Mesodermal cell (in vitro differentiated cells): ENCODE data around the gene ESR1.

ENCODE experiments used
- H3K27ac ChIP-seq: 2 replicates; pipeline ENCODE4 v1.7.0; 2013; ENCODE audit warnings: mild to moderate bottlenecking, low read depth, low read length, moderate library complexity; ENCODE audit not compliant: severe bottlenecking
- H3K36me3 ChIP-seq: 2 replicates; pipeline ENCODE4 v1.7.1; 2013; ENCODE audit warnings: mild to moderate bottlenecking, low read length, moderate library complexity; ENCODE audit not compliant: control insufficient read depth, insufficient read depth
- H3K4me1 ChIP-seq: one replicate; pipeline ENCODE4 v1.7.1; 2013; ENCODE audit warnings: mild to moderate bottlenecking, low read length; ENCODE audit not compliant: insufficient read depth, control insufficient read depth, poor library complexity, severe bottlenecking
- H3K4me3 ChIP-seq: 2 replicates; pipeline ENCODE4 v1.7.0; 2013; ENCODE audit warnings: low read length, control low read depth, mild to moderate bottlenecking; ENCODE audit not compliant: insufficient read depth, poor library complexity, severe bottlenecking; ENCODE audit errors: extremely low read depth
- H3K9me3 ChIP-seq: 2 replicates; pipeline ENCODE4 v1.7.1; 2013; ENCODE audit warnings: mild to moderate bottlenecking, low read length, moderate library complexity; ENCODE audit not compliant: control insufficient read depth
- WGBS, 2 experiments: methylation state at CpG; one replicate each; pipeline ENCODE4 v1.1.5; 2013; ENCODE audit warnings: missing lambda C conversion rate in 2 of 2; ENCODE audit not compliant: insufficient coverage in 2 of 2; 5-methylcytosine and 5-hydroxymethylcytosine counted together

ESR1 gene

GRCh38 chr6:152089992-152090391 lies 282.5 kb downstream of the ESR1 start:
- WGBS, 2 experiments: 87 to 96% methylated on average over 6 to 7 of the region's 7 CpGs
- Histone ChIP-seq H3K4me1 (peaks cover 34% of the 10 kb centered on the region), H3K4me3 (no peak overlapping the region), H3K36me3 (no peaks in the 10 kb centered on the region), H3K27ac (peak overlapping the region; percentile 57), H3K9me3 (no peaks in the 10 kb centered on the region)

- H3K4me1 ChIP-seq: peaks cover 32% of the 10 kb centered on the region
- WGBS, 2 experiments: 92 to 94% methylated on average over 2 of the region's 2 CpGs
- no peak overlapping the region for H3K4me3 ChIP-seq
- no peak overlapping the region for H3K27ac ChIP-seq
- H3K36me3 ChIP-seq: no peaks in the 10 kb centered on the region
- H3K9me3 ChIP-seq: peaks cover 9% of the 10 kb centered on the region
Observed at GRCh38 chr6:152091201-152091600, 283.7 kb downstream of the ESR1 start.

GRCh38 chr6:152091851-152092341 lies 284.4 kb downstream of the ESR1 start:
- WGBS, 2 experiments: 95 to 100% methylated on average over 2 to 3 of the region's 4 CpGs
- H3K27ac ChIP-seq: no peak overlapping the region
- no peaks in the 10 kb centered on the region for H3K36me3 ChIP-seq

GRCh38 chr6:152093711-152094110 lies 286.2 kb downstream of the ESR1 start:
- H3K4me3 ChIP-seq: no peak overlapping the region
- no peaks in the 10 kb centered on the region for H3K36me3 ChIP-seq
- WGBS, 2 experiments: 69 to 73% methylated on average over 5 to 6 of the region's 6 CpGs
- H3K9me3 ChIP-seq: peaks cover 9% of the 10 kb centered on the region
- H3K27ac ChIP-seq: no peak overlapping the region
- peaks cover 32% of the 10 kb centered on the region for H3K4me1 ChIP-seq

More at GRCh38 chr6:152091851-152092341, 284.4 kb downstream of the ESR1 start:
- Histone ChIP-seq H3K4me3 (no peak overlapping the region), H3K9me3 (peaks cover 9% of the 10 kb centered on the region), H3K4me1 (peaks cover 32% of the 10 kb centered on the region)

- peaks cover 32% of the 10 kb centered on the region for H3K4me1 ChIP-seq
- WGBS, 2 experiments: 94 to 97% methylated on average over 3 to 4 of the region's 4 CpGs
- no peak overlapping the region for H3K4me3 ChIP-seq
- peaks cover 9% of the 10 kb centered on the region for H3K9me3 ChIP-seq
- no peaks in the 10 kb centered on the region for H3K36me3 ChIP-seq
- no peak overlapping the region for H3K27ac ChIP-seq
Observed at GRCh38 chr6:152094276-152094675, 286.8 kb downstream of the ESR1 start.

GRCh38 chr6:152094992-152095592 lies 287.6 kb downstream of the ESR1 start:
- no peaks in the 10 kb centered on the region for H3K36me3 ChIP-seq
- H3K27ac ChIP-seq: no peak overlapping the region
- H3K9me3 ChIP-seq: peaks cover 9% of the 10 kb centered on the region
- H3K4me3 ChIP-seq: no peak overlapping the region
- peaks cover 28% of the 10 kb centered on the region for H3K4me1 ChIP-seq
- WGBS, 2 experiments: 82 to 100% methylated on average over 1 to 2 of the region's 3 CpGs

- Histone ChIP-seq H3K9me3 (peaks cover 9% of the 10 kb centered on the region), H3K4me3 (no peak overlapping the region), H3K36me3 (no peaks in the 10 kb centered on the region), H3K4me1 (peaks cover 16% of the 10 kb centered on the region), H3K27ac (no peak overlapping the region)
- WGBS, 2 experiments: 100% methylated on average over 1 of the region's 5 CpGs
Observed at GRCh38 chr6:152096863-152097496, 289.5 kb downstream of the ESR1 start.

GRCh38 chr6:152098683-152099082 lies 291.2 kb downstream of the ESR1 start:
- Histone ChIP-seq H3K4me3 (no peak overlapping the region), H3K4me1 (peaks cover 13% of the 10 kb centered on the region), H3K27ac (no peak overlapping the region), H3K9me3 (peaks cover 9% of the 10 kb centered on the region), H3K36me3 (no peaks in the 10 kb centered on the region)
- WGBS, 2 experiments: 93% methylated on average over 13 to 14 of the region's 14 CpGs

- Histone ChIP-seq H3K36me3 (no peaks in the 10 kb centered on the region), H3K4me3 (no peak overlapping the region), H3K27ac (no peak overlapping the region), H3K4me1 (peaks cover 11% of the 10 kb centered on the region), H3K9me3 (peaks cover 9% of the 10 kb centered on the region)
- 97 to 100% methylated on average over 1 to 4 of the region's 4 CpGs for WGBS, 2 experiments
Observed at GRCh38 chr6:152099446-152100182, 292.1 kb downstream of the ESR1 start.

GRCh38 chr6:152100183-152100618 lies 292.7 kb downstream of the ESR1 start:
- Histone ChIP-seq H3K4me3 (no peak overlapping the region), H3K36me3 (no peaks in the 10 kb centered on the region), H3K4me1 (peaks cover 9% of the 10 kb centered on the region), H3K9me3 (peaks cover 9% of the 10 kb centered on the region), H3K27ac (no peak overlapping the region)
- WGBS, 2 experiments: 55 to 78% methylated on average over 1 to 4 of the region's 7 CpGs
